Prostate gland (tissue), 2 donors: ENCODE results near the gene ZNF134. TPM values are rescaled to one million over a fixed set of nuclear protein-coding genes. Genes with fewer than 3 reads are reported as not detected.

ENCODE experiments used
- DNase-seq: peaks from one replicate; pipeline ENCODE4 v3.0.0-alpha.2; 2019; ENCODE audit warnings: low spot score
- H3K27ac ChIP-seq, 2 donors: fragments of 200-600 bp; sonication (generic); 2 replicates each; pipeline ENCODE4 v1.5.1; 2017 to 2019
- H3K27me3 ChIP-seq: fragments of 200-600 bp; sonication (generic); replicated peaks from 2 replicates; pipeline ENCODE4 v1.5.1; 2019; ENCODE audit not compliant: insufficient read depth
- H3K36me3 ChIP-seq, 2 donors: fragments of 200-600 bp; sonication (generic); 1 replicate in 1 of 2; 2 replicates in 1 of 2; pipeline versions ENCODE4 v1.5.1 to v1.8.1; 2017 to 2019
- H3K4me1 ChIP-seq: fragments of 200-600 bp; sonication (generic); replicated peaks from 2 replicates; pipeline ENCODE4 v1.5.1; 2019
- H3K4me3 ChIP-seq, 2 donors: fragments of 200-600 bp; sonication (generic); 2 replicates each; pipeline ENCODE4 v1.5.1; 2017 to 2019
- H3K9me3 ChIP-seq: fragments of 200-600 bp; sonication (generic); 2 replicates; pipeline ENCODE4 v1.5.1; 2017
- CTCF ChIP-seq, 4 experiments: fragments of 200-600 bp in 2 of 4; fragments of 450-650 bp in 2 of 4; sonication (generic) in 2 of 4; IDR thresholded peaks; 1 replicate in 3 of 4; 2 replicates in 1 of 4; pipeline ENCODE4 v1.5.1; 2016 to 2019; ENCODE audit warnings: antibody characterized with exemption in 4 of 4, mild to moderate bottlenecking in 2 of 4, moderate library complexity in 2 of 4
- POLR2A ChIP-seq: fragments of 450-650 bp; IDR thresholded peaks from one replicate; pipeline ENCODE4 v1.6.1; 2016; ENCODE audit warnings: antibody characterized with exemption, mild to moderate bottlenecking
- POLR2AphosphoS5 ChIP-seq: sonication (generic); formaldehyde crosslinking; IDR thresholded peaks from one replicate; pipeline ENCODE4 v1.6.1; 2017; ENCODE audit warnings: antibody characterized with exemption
- WGBS: methylation state at CpG from one replicate; pipeline ENCODE4 v1.1.5; 2018; 5-methylcytosine and 5-hydroxymethylcytosine counted together
- intact Hi-C: fragments of 100-400 bp; cut with DNase I; formaldehyde crosslinking; loops from one replicate; pipeline ENCODE4 v1.14.2; 2022
- total RNA-seq, 2 donors: library from RNA; depleted of rRNA; stranded (reverse); fragments of >200 nt; gene quantifications; one replicate each; pipeline ENCODE4 v1.1.0, GENCODE V29; 2016

Gene ZNF134
- total RNA-seq, 2 donors from 2014 or later: 18.3 to 25.8 TPM

- H3K27ac ChIP-seq: no peak overlapping the region
- intact Hi-C loops: loop anchor here (10.0 kb wide), 1 partner anchor 578 kb away; the partner anchor contains the start of gene ZNF329
- DNase-seq: no peak
- peaks cover 4% of the 10 kb centered on the region for H3K4me1 ChIP-seq
- no peak for TF ChIP-seq POLR2A
- no peak for TF ChIP-seq CTCF (IDR thresholded peaks at IDR 0.05)
- TF ChIP-seq POLR2AphosphoS5: no peak
- H3K4me3 ChIP-seq: no peak overlapping the region
- no peaks in the 10 kb centered on the region for H3K27me3 ChIP-seq
- H3K36me3 ChIP-seq: peaks cover 12 to 47% of the 10 kb centered on the region in 2 donors
- peaks cover 12% of the 10 kb centered on the region for H3K9me3 ChIP-seq
Measured at GRCh38 chr19:57576661-57577060, 37.4 kb upstream of the ZNF134 start.

- WGBS: under 1% methylated on average over 50 of the region's 62 CpGs
- peak within 1 kb of the TSS; percentile 68 to 95 for H3K4me3 ChIP-seq
- peak within 1 kb of the TSS; percentile 47 to 65 for H3K27ac ChIP-seq
- peaks cover 2% of the 10 kb centered on the region for H3K9me3 ChIP-seq
- H3K27me3 ChIP-seq: no peaks in the 10 kb centered on the region
- peaks cover 0 to 29% of the 10 kb centered on the region in 2 donors for H3K36me3 ChIP-seq
- peak; percentile 98 for DNase-seq
- intact Hi-C loops: loop anchor here (10.0 kb wide), 1 partner anchor 576 kb away; the partner anchor contains the start of gene ZNF329
- TF ChIP-seq CTCF (IDR thresholded peaks at IDR 0.05) (peak in 2 of 4 experiments; percentile 17 to 18), POLR2AphosphoS5 (peak; percentile 97), POLR2A (peak; percentile 18)
- peaks cover 4% of the 10 kb centered on the region for H3K4me1 ChIP-seq
Measured at GRCh38 chr19:57578487-57579205, 35.4 kb upstream of the ZNF134 start, which contains the start of gene ZNF416. ZNF416 (minus strand) TSS chr19:57578911; CDS start chr19:57578704, 207 bp downstream.

- H3K4me1 ChIP-seq: peaks cover under 1% of the 10 kb centered on the region
- TF ChIP-seq POLR2AphosphoS5 (no peak), CTCF (IDR thresholded peaks at IDR 0.05) (no peak), POLR2A (no peak)
- H3K9me3 ChIP-seq: no peaks in the 10 kb centered on the region
- no peaks in the 10 kb centered on the region for H3K36me3 ChIP-seq
- WGBS: 36% methylated on average over 21 of the region's 21 CpGs
- H3K27me3 ChIP-seq: no peaks in the 10 kb centered on the region
- intact Hi-C loops: no loop called here
- peak overlapping the region; percentile 57 to 62 for H3K4me3 ChIP-seq
- no peak for DNase-seq
- no peak overlapping the region for H3K27ac ChIP-seq
Measured at GRCh38 chr19:57583104-57583520, 30.9 kb upstream of the ZNF134 start.

GRCh38 chr19:57583521-57584416 is 30.3 kb upstream of the ZNF134 start, which contains the start of gene ZIK1:
ZIK1 (plus strand) TSS chr19:57584145; CDS start chr19:57584357, 212 bp downstream.
- peak within 1 kb of the TSS in 1 of 2 donors; percentile 30 for H3K27ac ChIP-seq
- H3K36me3 ChIP-seq: peaks cover 0 to 4% of the 10 kb centered on the region in 2 donors
- peak within 1 kb of the TSS; percentile 57 to 62 for H3K4me3 ChIP-seq
- peak; percentile 89 for DNase-seq
- 3% methylated on average over 65 of the region's 76 CpGs for WGBS
- no peaks in the 10 kb centered on the region for H3K4me1 ChIP-seq
- H3K27me3 ChIP-seq: no peaks in the 10 kb centered on the region
- intact Hi-C loops: no loop called here
- peak in 3 of 4 experiments; percentile 21 to 24 (median 22) for TF ChIP-seq CTCF (IDR thresholded peaks at IDR 0.05)
- no peak for TF ChIP-seq POLR2A
- peak; percentile 89 for TF ChIP-seq POLR2AphosphoS5
- no peaks in the 10 kb centered on the region for H3K9me3 ChIP-seq
